GM12878 (cell line): Measurements from ENCODE around the gene ZBED4. TPM values are rescaled to one million over a fixed set of nuclear protein-coding genes. Genes with fewer than 3 reads are reported as not detected.
A peak's percentile ranks its signal among the peaks of the same experiment; 100 is the strongest.

Source experiments
- BCLAF1 ChIP-seq: fragments of 450-650 bp; IDR thresholded peaks from 2 replicates; pipeline ENCODE4 v1.6.1; 2017; ENCODE audit warnings: antibody characterized with exemption, mild to moderate bottlenecking, moderate library complexity
- CHD4 ChIP-seq: fragments of 200-600 bp; sonication (generic); IDR thresholded peaks from 2 replicates; pipeline ENCODE4 v1.6.1; 2016; ENCODE audit warnings: mild to moderate bottlenecking
- CTCF ChIP-seq, 3 experiments: IDR thresholded peaks in 2 of 3; conservative IDR thresholded peaks in 1 of 3; 2 replicates each; pipeline ENCODE4 v1.5.1; 2011; ENCODE audit warnings: low read depth in 3 of 3, low read length in 3 of 3, mild to moderate bottlenecking in 3 of 3, control low read depth in 2 of 3, moderate library complexity in 2 of 3, inconsistent platforms in 1 of 3, mixed read lengths in 1 of 3; ENCODE audit not compliant: control insufficient read depth in 2 of 3, insufficient read depth in 1 of 3; ENCODE audit errors: extremely low read depth in 1 of 3
- ETV6 ChIP-seq, 2 experiments: fragments of 450-650 bp in 1 of 2; IDR thresholded peaks in 1 of 2; conservative IDR thresholded peaks in 1 of 2; 2 replicates each; pipeline ENCODE4 v1.6.1; 2014; ENCODE audit warnings: antibody characterized with exemption in 1 of 2, borderline replicate concordance in 1 of 2, low read depth in 1 of 2, mild to moderate bottlenecking in 1 of 2, moderate library complexity in 1 of 2
- EZH2 ChIP-seq: IDR thresholded peaks from 2 replicates; pipeline ENCODE4 v1.6.1; 2012; ENCODE audit warnings: low read depth, mild to moderate bottlenecking, control low read depth, inconsistent platforms, low read length, borderline replicate concordance; ENCODE audit not compliant: control insufficient read depth
- FOXK2 ChIP-seq: fragments of 450-650 bp; IDR thresholded peaks from 2 replicates; pipeline ENCODE4 v1.6.1; 2017; ENCODE audit warnings: mild to moderate bottlenecking, moderate library complexity
- LARP7 ChIP-seq: fragments of 450-650 bp; IDR thresholded peaks from 2 replicates; pipeline ENCODE4 v1.6.1; 2017; ENCODE audit warnings: mild to moderate bottlenecking
- MYC ChIP-seq: IDR thresholded peaks from 2 replicates; pipeline ENCODE4 v1.6.1; 2011; ENCODE audit warnings: mild to moderate bottlenecking, low read length, moderate library complexity, inconsistent platforms; ENCODE audit not compliant: insufficient read depth, insufficient replicate concordance, insufficient read length, severe bottlenecking
- SREBF2 ChIP-seq: IDR thresholded peaks from 2 replicates; pipeline ENCODE4 v1.6.1; 2012; ENCODE audit warnings: mild to moderate bottlenecking, low read length
- SUPT20H ChIP-seq: IDR thresholded peaks from 2 replicates; pipeline ENCODE4 v1.6.1; 2011; ENCODE audit warnings: low read depth, mild to moderate bottlenecking, low read length, moderate library complexity, borderline replicate concordance; ENCODE audit not compliant: control insufficient read depth
- ZNF687 ChIP-seq: fragments of 450-650 bp; IDR thresholded peaks from 2 replicates; pipeline ENCODE4 v1.6.1; 2017; ENCODE audit warnings: mild to moderate bottlenecking, moderate library complexity
- ZSCAN29 ChIP-seq: fragments of 450-650 bp; IDR thresholded peaks from 2 replicates; pipeline ENCODE4 v1.6.1; 2017; ENCODE audit warnings: mild to moderate bottlenecking, moderate library complexity
- polyA plus RNA-seq, 11 experiments: library from polyadenylated mRNA; depleted of rRNA in 4 of 11; unstranded in 6 of 11; stranded (reverse) in 5 of 11; fragments of >200 nt; fragmentation: Nextera tagmentation in 4 of 11; fragmentation: Illumina TruSeq in 1 of 11; extraction: Ambion mirVana in 4 of 11; extraction: Trizol in 1 of 11; gene quantifications; 1 replicate in 1 of 11; 2 replicates in 10 of 11; pipeline versions ENCODE4 v1.2.1 to v1.2.3, GENCODE V29; 2011 to 2016; ENCODE audit warnings: inconsistent platforms in 2 of 11, missing spikeins in 2 of 11, low read depth in 1 of 11
- total RNA-seq, 4 experiments: library from RNA; depleted of rRNA in 3 of 4; stranded (reverse); fragments of >200 nt in 3 of 4; fragmentation: Illumina TruSeq in 1 of 4; extraction: Trizol in 1 of 4; gene quantifications; 2 replicates each; pipeline versions ENCODE4 v1.2.1 to v1.2.3, GENCODE V29; 2013 to 2021
- TF ChIP-seq, protein P1 (sequence below): fragments of 450-650 bp; IDR thresholded peaks from 2 replicates; pipeline ENCODE4 v1.6.1; 2018; ENCODE audit warnings: mild to moderate bottlenecking, low read depth, moderate library complexity; ENCODE audit not compliant: partially characterized antibody

Gene ZBED4
- total and polyA plus RNA-seq, 10 of the 15 experiments (the other 5 are each of a cell fraction or from before 2014, with no cell fraction given) = 2.3 to 21.6 (median 12.8) TPM

GRCh38 chr22:49852898-49853894 is at the start of gene ZBED4 (continued):
- TF ChIP-seq, protein P1, sequence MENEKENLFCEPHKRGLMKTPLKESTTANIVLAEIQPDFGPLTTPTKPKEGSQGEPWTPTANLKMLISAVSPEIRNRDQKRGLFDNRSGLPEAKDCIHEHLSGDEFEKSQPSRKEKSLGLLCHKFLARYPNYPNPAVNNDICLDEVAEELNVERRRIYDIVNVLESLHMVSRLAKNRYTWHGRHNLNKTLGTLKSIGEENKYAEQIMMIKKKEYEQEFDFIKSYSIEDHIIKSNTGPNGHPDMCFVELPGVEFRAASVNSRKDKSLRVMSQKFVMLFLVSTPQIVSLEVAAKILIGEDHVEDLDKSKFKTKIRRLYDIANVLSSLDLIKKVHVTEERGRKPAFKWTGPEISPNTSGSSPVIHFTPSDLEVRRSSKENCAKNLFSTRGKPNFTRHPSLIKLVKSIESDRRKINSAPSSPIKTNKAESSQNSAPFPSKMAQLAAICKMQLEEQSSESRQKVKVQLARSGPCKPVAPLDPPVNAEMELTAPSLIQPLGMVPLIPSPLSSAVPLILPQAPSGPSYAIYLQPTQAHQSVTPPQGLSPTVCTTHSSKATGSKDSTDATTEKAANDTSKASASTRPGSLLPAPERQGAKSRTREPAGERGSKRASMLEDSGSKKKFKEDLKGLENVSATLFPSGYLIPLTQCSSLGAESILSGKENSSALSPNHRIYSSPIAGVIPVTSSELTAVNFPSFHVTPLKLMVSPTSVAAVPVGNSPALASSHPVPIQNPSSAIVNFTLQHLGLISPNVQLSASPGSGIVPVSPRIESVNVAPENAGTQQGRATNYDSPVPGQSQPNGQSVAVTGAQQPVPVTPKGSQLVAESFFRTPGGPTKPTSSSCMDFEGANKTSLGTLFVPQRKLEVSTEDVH = no peak
- TF ChIP-seq MYC (no peak), ZNF687 (peak; percentile 82), SREBF2 (no peak), CTCF (IDR thresholded peaks at IDR 0.05 in 2 of 3, conservative IDR thresholded peaks at IDR 0.05 in 1 of 3; ENCODE audit: control insufficient read depth in 2 of 3, extremely low read depth in 1 of 3, insufficient read depth in 1 of 3, low read depth in 3 of 3, low read length in 3 of 3) (no peak), EZH2 (no peak), ZSCAN29 (no peak), BCLAF1 (no peak), FOXK2 (no peak), SUPT20H (no peak), LARP7 (peak; percentile 93), CHD4 (no peak), ETV6 (conservative IDR thresholded peaks at IDR 0.05 in 1 of 2, IDR thresholded peaks at IDR 0.05 in 1 of 2; ENCODE audit: borderline replicate concordance in 1 of 2, low read depth in 1 of 2) (no peak)
